ENCODE data around the gene ABCA1. TPM values are rescaled to one million over a fixed set of nuclear protein-coding genes. Genes with fewer than 3 reads are reported as not detected.

Gene ABCA1
- total RNA-seq, 6 experiments from 2014 or later = 9.1 to 16.5 (median 9.4) TPM

- Mint-ChIP-seq H3K27ac (no peak overlapping the region), H3K9me3 (no peaks in the 10 kb centered on the region), H3K4me3 (no peak overlapping the region), H3K4me1 (ENCODE audit: low read depth) (peaks cover 57% of the 10 kb centered on the region), H3K36me3 (ENCODE audit: low read depth) (peaks cover 5% of the 10 kb centered on the region; the same call in 1 of the 2 replicates), H3K27me3 (ENCODE audit: insufficient read depth) (no peaks in the 10 kb centered on the region; the same call in 1 of the 2 replicates)
- no peak for DNase-seq
- no peak for TF ChIP-seq CTCF (IDR thresholded peaks at IDR 0.05)
Observed at GRCh38 chr9:104854613-104855012, 73.3 kb downstream of the ABCA1 start.

- H3K4me3 Mint-ChIP-seq = no peak overlapping the region
- TF ChIP-seq CTCF (IDR thresholded peaks at IDR 0.05) = no peak
- H3K36me3 Mint-ChIP-seq (ENCODE audit: low read depth) = peaks cover 5% of the 10 kb centered on the region; the same call in 1 of the 2 replicates
- DNase-seq = no peak
- no peak overlapping the region for H3K27ac Mint-ChIP-seq
- no peaks in the 10 kb centered on the region; the same call in 1 of the 2 replicates for H3K27me3 Mint-ChIP-seq (ENCODE audit: insufficient read depth)
- H3K4me1 Mint-ChIP-seq (ENCODE audit: low read depth) = peaks cover 57% of the 10 kb centered on the region
- H3K9me3 Mint-ChIP-seq = no peaks in the 10 kb centered on the region
Observed at GRCh38 chr9:104853683-104854082, 74.3 kb downstream of the ABCA1 start.

- Mint-ChIP-seq H3K9me3 (no peaks in the 10 kb centered on the region), H3K4me1 (ENCODE audit: low read depth) (peaks cover 52% of the 10 kb centered on the region), H3K36me3 (ENCODE audit: low read depth) (peaks cover 5% of the 10 kb centered on the region; the same call in 1 of the 2 replicates), H3K4me3 (no peak overlapping the region), H3K27ac (no peak overlapping the region), H3K27me3 (ENCODE audit: insufficient read depth) (no peaks in the 10 kb centered on the region; the same call in 1 of the 2 replicates)
- no peak for DNase-seq
- no peak for TF ChIP-seq CTCF (IDR thresholded peaks at IDR 0.05)
Observed at GRCh38 chr9:104853159-104853558, 74.8 kb downstream of the ABCA1 start.

GRCh38 chr9:104851546-104851920 lies 76.4 kb downstream of the ABCA1 start:
- H3K27me3 Mint-ChIP-seq (ENCODE audit: insufficient read depth) = no peaks in the 10 kb centered on the region; the same call in 1 of the 2 replicates
- H3K4me1 Mint-ChIP-seq (ENCODE audit: low read depth) = peaks cover 39% of the 10 kb centered on the region
- peaks cover 5% of the 10 kb centered on the region; the same call in 1 of the 2 replicates for H3K36me3 Mint-ChIP-seq (ENCODE audit: low read depth)
- H3K9me3 Mint-ChIP-seq = no peaks in the 10 kb centered on the region
- H3K4me3 Mint-ChIP-seq = no peak overlapping the region
- DNase-seq = no peak
- H3K27ac Mint-ChIP-seq = no peak overlapping the region; the same call in 1 of the 2 replicates
- TF ChIP-seq CTCF (IDR thresholded peaks at IDR 0.05) = no peak

GRCh38 chr9:104850786-104851545 lies 77.0 kb downstream of the ABCA1 start:
- no peaks in the 10 kb centered on the region for H3K9me3 Mint-ChIP-seq
- H3K27ac Mint-ChIP-seq = no peak overlapping the region; the same call in 1 of the 2 replicates
- TF ChIP-seq CTCF (IDR thresholded peaks at IDR 0.05) = no peak
- DNase-seq = no peak
- H3K4me3 Mint-ChIP-seq = no peak overlapping the region
- H3K27me3 Mint-ChIP-seq (ENCODE audit: insufficient read depth) = no peaks in the 10 kb centered on the region; the same call in 1 of the 2 replicates
- peaks cover 33% of the 10 kb centered on the region for H3K4me1 Mint-ChIP-seq (ENCODE audit: low read depth)
- peaks cover 5% of the 10 kb centered on the region; the same call in 1 of the 2 replicates for H3K36me3 Mint-ChIP-seq (ENCODE audit: low read depth)
